HG02852 (cell line): Measurements from ENCODE around the gene GAA.
"Not testable (repeated sequence)": the region's sequence is repeated elsewhere in the genome, so short reads cannot be mapped to it uniquely, and the experiment has no call there.

Experiments used
- ATAC-seq: cut with Tn5 transposase; IDR thresholded peaks from one replicate; pipeline ENCODE4 v1.9.1; 2021; ENCODE audit warnings: mild to moderate bottlenecking, moderate library complexity; ENCODE audit not compliant: unreplicated experiment

GAA gene

DNA sequence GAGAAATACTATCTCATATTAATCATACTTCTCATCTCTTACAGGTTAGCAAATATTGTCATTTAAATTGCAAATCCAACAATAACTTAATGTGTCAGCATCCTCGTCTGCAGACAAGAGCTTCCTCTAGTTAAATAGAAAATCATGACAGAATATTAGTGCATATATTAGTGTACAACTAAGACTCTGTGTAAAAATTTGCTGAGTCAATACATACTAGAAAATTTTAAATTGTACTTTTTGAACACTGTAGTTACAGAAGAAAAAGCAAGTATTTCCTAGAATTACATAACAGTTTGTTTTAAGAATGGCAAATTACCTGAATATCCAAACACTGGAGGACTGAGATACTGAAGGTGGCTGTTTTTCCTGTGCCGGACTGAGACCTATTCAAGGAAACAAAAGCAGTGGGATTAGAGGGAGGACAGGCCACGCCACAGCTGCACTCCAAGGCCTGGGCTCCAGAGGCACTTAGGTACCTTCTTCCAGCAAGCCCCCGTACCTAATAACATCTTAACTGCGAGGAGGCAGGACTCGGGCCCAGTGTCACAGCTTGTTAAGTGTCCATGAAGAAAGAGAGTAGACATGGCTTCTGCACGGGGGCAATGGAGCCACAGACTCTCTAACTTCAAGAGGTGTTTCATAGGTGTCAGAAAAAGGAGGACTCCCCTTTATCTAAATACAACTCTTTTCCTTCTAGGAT lies 40.2 kb downstream of the GAA start:
- ATAC-seq, result no peak

DNA sequence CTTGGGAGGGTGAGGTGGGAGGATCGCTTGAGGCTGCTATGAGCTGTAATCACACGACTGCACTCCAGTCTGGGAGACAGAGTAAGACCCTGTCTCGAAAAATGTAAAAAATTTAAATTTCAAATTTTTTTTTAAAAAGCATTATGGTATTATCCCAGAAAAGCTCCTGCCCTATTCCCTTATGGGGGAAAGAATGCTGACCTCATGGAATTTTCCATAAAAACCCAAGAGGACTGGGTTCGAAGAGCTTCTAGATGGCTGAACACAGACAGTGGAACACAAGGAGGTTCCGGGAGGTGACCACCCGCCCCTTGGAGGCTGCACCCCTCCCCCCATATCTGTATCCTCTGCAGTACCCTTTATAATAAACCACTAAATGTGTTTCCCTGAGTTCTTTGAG lies 41.5 kb downstream of the GAA start:
- no peak for ATAC-seq

DNA sequence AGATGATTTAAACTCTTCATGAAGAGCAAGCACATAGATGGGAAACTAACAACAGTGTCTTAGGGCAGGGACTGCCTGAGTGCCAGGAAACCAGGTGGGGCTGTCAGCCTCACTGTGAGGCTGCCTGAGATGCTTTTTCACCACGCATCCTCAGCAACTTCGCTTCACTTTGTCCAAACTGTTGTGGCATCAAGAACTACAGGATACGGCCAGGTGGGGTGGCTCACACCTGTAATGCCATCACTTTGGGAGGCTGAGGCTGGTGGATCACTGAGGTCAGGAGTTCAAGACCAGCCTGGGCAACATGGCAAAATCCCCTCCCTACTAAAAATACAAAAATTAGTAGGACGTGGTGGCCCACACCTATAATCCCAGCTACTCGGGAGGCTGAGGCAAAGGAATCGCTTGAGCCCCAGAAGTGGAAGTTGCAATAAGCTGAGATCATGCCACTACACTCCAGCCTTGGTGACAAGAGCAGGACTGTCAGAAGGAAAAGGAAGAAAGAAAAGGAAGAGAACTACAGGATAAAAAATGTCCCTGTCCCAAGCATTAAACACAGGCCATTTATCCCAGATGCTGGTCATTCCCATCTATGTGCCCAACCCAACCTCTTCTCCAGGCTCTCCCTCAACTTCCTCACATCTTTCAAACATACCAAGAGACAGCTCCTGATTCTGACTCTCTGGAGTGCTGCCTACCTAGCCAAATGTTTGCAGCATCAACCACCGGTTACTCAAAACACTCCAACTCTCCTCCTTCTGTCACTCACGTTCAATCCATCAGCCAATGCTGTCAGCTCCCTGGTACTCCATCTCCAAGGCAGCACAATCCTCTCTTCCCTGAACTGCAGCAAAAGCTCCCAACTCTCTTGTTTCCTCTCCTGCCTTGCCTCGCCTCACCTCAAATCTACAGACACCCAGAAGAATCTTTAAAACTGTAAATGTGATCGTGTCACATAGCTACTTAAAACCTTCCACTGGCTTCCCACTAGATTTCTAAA lies 44.0 kb downstream of the GAA start:
- ATAC-seq, result no peak

DNA sequence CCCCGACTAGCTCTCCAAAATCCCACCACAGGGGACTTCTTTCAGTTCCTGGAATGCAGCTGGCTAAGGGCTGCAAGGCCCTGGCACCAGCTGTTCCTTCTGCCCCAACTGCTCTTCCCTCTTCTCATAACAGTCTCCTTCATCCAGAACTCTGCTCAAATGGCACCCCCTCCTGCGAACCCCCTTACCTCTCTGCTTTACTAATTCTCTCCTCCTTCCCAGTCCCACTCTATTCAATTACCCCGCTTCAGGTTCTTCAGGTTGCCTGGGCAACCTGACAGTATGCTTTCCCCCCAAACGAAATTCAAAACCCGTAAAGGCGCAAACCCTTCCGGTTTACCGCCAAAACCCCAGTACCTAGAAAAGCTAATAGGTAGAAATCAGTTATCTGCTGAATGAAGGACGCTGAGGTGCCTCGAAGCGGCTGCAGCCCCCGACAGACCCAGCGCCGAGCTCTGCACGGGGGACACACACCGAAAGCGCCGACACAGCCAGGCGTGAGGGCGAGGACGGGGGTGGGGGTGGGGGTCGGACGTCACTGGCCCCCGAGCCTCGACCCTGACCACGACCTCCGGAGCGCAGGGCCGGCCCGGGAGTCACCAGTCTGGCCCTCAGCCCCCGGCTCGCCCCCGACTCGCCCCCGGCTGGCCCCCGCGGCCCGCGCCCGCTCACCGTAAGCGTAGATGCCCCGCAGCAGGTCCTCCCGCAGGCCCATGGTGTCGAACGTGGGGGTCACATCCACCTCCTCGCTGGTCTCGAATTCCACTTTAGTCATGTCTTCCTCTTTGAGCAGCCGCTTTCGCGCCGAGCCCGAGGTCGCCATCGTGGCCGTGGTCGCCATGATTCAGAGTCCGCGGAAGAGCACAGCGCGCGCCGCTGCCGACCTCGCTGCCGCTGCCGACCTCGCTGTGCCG lies 45.0 kb downstream of the GAA start:
- ATAC-seq, result peak; percentile 19

DNA sequence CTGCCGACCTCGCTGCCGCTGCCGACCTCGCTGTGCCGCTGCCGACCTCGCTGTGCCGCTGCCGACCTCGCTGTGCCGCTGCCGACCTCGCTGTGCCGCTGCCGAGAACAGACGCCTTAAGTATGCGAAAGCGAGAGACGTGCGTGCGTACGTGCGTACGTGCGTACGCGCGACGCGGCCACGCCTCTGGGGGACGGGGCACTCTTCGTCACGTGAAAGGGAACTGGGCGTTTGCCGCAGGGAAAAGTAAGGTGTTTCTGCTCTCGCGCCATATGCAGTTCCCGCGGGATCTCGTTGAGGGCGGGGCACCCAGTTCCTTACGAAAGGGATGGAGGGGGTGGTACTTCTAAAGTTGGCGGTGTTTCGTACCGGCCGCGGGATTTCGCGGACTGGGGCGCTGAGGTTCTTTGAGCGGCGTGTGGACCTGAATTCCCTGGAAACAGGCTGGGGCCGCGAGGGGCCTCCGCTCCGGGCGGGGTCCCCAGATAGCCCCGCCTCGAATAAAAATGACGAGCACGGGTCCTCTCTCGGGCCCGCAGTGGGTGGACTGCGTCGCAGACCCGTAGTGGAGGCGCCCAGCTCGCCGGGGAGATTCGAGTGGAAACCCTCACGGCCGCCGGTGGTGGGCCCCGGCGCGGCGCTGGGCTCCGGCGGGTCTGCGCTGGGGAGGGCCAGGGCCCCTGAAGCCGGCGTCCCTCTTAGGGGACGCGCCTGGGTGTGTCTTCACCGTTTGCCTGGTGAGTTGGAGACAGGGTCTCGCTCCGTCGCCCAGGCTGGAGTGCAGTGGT lies 45.8 kb downstream of the GAA start, which contains the start of gene EIF4A3:
EIF4A3 (minus strand) TSS at position 94 of the 788 bp plus-strand sequence. CDS start 167 bp downstream, outside the sequence.
- ATAC-seq, result peak; percentile 83

DNA sequence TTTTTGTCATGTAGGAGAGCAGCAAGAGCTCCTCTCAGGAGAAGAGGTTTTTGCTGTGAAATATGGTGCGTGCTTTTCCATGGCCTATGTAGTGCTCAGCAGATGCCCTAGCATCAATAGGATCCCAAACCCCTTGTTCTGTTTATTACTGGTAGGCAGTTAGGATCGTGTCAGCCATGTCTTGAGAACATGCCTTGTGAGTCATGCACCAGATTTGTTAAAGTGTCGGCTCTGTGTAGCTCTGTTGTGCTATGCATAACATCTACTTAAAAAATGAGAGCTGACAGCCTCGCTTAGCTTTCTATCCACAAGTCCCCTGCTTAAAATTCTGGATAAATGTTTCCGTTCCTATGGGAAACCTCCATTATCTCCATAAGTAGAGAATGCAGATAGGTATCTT lies 50.0 kb downstream of the GAA start:
- no peak for ATAC-seq

DNA sequence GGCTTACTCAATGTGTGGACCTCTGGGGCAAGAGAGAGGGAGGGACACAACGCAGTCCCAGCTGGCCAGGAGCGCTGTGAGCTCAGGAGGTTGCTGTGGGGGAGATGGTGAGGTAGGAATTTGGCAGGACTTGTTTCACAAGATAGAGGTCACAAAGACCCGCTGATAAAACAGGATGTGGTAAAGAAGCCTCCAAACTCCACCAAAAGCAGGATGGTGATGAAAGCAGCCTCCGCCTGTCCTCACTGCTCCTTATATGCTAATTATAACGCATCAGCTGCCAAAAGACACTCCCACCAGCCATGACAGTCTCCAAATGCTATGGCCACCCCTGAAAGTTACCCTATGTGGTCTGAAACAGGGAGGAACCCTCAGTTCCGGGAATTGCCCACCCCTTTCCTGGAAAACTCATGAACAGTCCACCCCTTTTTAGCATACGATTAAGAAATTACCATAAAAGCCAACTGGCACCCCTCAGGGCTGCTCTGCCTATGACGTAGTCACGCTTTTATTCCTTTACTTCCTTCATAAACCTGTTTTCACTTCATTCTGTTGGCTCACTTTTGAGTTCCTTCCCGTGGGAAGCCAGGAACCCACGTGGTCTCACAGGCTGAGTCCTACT lies 50.8 kb downstream of the GAA start:
- ATAC-seq, result no peak

DNA sequence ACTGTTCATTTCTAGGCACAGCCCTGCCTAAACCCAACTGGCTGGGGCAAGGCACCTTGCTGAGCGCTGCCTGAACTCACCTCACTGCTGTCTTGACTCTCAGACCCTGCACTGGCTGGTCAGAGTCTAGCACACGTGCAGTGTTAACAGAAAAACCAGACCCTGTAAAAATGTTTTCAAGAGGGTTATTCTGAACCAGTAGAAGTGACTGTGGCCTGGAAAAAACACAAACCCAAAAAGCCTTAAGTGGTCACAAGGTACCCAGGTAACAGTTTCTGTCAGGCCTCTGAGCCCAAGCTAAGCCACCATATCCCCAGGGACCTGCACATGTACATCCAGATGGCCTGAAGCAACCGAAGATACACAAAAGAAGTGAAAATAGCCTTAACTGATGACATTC lies 51.6 kb downstream of the GAA start:
- ATAC-seq, result no peak

DNA sequence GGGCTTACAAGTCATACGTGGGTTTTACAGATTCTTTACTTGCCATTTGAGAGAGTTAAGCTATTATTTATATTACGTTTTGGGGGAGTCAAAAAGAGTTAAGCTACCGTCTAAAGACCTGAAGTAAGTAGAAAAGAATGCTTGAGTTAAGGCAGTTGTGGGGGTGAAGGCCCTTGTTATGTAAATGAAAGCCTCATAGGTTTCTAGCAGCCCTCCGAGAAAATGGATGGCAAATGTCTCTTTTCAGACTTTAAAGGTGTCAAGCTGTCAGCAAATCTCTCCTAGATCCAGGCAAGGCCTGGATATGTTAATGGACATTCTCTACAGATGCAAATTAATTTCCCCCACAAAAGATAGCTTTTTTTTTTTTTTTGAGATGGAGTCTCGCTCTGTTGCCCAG lies 52.8 kb downstream of the GAA start:
- no peak for ATAC-seq

DNA sequence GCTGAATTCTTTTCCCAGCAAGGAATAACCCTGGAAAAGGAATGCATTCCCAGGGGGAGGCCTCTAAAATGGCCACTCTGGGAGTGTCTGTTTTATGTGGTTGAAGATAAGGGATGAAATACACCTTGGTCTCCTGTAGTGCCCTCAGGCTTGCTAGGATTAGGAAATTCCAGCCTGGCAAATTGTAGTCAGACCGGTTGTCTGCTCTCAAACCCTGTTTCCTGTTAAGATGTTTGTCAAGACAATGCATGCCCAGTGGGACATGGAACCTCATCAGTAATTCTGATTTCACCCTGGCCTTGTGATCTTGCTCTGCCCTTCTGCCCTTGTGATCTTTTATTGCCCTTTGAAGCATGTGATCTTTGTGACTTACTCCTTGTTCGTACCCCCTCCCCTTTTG lies 54.2 kb downstream of the GAA start:
- not testable (repeated sequence) for ATAC-seq

DNA sequence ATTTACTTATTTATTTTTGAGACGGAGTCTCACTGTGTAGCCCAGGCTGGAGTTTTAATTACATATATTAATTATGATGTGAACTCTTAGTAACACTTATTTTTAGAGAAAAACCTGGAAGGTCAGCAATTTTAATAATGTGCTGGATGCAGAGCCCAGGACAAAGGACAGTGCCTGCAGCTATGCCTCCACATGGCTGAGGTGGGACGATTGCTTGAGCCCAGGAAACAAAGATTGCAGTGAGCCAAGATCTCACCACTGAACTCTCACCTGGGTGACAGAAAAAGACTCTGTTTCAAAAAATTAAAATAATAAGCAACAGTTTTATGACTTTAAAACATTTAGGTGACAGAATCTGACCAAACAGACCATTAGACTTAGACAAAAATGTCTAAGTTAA lies 57.5 kb downstream of the GAA start:
- ATAC-seq, result no peak

DNA sequence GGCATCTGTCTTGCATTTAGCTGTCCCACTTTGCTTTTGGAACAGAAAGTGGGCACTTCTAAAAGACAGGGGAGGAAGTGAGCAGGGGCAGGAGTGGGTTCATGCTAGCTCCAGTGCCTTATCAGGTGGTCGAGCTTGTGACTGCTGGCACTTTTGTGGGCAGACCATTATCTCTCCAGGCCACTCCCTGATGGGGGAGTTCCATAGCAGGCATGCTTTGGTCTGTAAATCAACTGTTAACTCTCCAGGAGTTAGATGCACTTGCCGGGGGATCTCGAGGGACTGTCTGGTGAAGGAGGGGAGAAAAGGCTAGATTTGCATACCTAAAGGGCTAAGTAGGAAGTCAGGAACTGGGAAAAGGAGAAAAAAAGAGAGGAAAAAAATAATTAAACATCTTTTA lies 59.2 kb downstream of the GAA start:
- no peak for ATAC-seq

DNA sequence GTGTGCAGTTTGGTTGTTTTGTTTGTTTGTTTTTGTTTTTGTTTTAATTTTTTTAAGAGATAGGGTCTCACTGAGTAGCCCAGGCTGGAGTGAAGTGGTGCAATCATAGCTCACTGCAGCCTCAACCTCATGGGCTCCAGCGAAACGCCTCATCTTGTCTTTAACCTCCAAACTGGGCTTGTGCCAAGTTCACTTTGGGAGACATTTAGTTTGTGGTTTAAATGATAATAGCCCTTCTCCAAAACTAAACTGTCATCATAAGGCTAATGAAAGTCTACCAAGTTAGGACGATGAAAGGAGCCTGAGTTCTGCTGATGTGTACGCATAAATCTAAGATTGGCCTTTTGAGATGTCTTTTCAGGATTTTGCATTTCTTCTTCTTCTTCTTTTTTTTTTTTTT lies 62.0 kb downstream of the GAA start:
- ATAC-seq, result no peak

DNA sequence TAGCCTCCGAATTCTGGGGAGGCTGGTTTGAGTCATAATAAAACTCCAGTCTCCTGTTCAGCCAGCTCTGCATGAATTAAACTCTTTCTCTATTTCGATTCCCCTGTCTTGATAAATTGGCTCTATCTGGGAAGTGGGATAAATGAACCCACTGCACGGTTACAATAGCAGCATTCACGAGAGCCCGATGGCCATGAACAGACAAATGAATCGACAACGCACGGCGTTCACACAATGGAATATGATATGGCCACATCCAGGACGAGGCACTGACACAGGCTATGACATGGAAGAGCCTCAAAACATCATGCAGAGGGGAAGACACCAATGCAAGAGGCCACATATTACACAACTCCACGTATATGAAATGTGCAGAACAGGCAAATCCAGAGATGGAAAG lies 62.8 kb downstream of the GAA start:
- ATAC-seq, result no peak

DNA sequence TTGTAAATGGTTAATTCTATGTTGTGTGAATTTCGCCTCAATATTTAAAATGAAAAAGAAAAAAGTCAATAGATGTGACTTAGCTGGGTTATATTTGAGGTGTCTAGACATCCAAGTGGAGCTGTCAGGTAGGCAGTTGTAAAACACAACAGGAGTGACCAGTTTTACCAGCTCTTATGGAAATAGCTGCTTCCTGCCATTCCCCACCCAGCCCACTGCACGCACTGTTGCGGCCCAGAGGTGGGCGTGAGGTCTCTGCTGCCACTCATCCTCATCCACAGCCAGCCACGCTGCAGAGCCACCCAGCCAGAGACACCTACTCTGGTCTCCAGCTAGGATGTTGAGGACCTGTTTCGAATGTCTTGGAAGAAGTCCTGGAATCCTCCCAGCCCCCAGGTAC lies 65.1 kb downstream of the GAA start:
- no peak for ATAC-seq

DNA sequence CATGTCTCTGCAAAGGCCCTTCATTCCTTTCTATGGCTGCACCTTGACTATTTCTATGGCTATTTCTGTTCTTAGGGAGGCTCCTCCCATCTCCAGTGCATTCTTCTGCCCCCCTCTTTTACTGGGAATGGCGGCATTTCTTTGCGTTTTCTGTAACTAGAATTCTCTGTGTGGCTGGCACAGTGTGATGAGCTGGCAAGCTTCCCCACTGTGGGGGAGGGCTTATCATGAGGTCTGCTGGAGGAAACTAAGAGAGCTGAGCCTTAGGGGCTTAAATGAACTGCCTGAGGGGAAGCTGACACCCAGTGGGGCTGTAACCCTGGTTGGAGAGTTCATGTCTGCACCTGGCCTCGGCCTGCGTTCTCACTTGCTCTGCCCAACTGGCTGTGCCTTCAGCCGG lies 67.0 kb downstream of the GAA start:
- ATAC-seq, result no peak

DNA sequence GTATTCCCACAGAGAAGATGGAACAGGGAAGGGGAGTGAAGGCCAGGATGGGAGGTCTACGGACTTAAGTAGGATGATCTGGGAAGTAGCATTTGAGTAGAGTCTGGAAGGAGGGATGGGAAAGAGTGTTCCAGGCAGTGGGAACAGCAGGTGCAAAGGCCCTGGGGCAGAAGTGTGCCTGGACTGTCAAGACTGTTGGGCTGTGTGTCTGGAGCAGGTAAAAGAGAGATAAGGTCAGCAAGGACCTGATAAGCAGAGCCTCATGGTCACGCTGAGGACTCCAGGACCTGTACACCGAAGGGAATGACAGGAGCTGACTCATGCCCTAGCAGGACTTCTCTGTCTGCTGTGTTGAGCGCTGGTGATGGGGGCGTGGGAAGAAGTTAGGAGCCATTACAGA lies 67.7 kb downstream of the GAA start:
- ATAC-seq, result no peak
